ENCODE results near the gene CKS1B.

Gene CKS1B

DNA sequence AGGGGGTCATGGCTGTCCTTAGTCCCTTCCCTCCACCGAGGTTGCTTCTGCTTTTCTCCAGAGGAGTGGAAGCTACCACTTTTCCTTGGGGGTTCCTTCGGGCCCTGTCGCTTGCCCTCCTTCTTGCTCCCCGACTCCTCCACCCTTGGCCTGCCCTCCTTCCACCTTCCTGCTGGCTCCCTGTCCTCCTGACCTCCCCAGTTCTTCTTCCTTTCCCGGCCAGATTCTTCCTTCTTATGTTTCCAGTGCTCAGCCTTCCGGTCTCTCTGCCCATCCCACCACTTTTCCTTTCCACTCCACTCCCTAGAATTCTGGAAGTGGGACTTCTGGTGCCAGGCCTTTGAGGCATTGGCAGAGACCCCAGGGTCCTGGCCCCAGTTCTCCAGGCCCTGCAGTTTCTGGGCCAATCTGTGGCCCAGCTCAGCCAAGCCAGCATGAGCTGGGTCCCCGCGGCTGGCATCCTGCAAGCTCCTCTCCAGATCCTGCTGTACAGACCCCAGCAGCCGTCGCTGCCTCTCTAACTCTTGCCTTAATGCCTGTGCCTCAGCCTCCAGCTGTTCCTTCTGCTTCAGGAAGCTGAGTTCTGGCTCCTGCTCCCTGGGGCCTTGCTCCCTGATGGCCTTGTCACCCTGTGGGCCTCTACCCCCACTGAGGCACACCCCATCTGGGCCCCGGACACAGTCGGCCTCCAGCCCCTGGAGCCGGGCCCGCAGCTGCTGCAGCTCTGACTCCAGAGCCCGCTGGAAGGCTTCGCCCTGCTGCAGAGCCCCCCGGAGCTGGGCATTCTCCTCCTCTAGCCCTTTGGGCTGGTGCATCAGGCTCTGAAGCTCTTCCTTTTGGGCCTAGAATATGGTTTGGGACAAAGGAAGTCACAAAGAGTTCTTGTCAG, 28.3 kb upstream of the CKS1B start:
- no peak for DNase-seq (ENCODE audit: low read depth)

DNA sequence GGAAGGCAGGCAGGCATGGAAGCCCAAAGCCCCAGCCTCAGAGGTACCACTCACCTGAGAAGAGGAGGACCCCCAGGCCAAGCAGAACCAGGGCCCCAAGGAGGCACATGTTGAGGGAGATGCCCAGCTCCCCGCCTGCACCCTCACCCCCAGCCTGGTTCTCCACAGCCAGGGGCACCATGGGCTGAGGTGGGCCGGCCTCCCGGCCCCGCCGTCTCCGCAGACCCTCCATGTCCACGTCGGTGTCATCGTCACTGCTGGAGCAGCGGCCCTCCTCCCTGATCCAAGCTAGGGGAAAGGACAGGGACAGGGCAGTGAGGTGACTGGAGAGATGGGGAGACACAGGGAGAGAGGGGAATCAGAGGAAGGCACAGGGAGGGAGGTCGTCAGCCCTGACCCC, 26.4 kb upstream of the CKS1B start:
- DNase-seq (ENCODE audit: low read depth), result no peak

DNA sequence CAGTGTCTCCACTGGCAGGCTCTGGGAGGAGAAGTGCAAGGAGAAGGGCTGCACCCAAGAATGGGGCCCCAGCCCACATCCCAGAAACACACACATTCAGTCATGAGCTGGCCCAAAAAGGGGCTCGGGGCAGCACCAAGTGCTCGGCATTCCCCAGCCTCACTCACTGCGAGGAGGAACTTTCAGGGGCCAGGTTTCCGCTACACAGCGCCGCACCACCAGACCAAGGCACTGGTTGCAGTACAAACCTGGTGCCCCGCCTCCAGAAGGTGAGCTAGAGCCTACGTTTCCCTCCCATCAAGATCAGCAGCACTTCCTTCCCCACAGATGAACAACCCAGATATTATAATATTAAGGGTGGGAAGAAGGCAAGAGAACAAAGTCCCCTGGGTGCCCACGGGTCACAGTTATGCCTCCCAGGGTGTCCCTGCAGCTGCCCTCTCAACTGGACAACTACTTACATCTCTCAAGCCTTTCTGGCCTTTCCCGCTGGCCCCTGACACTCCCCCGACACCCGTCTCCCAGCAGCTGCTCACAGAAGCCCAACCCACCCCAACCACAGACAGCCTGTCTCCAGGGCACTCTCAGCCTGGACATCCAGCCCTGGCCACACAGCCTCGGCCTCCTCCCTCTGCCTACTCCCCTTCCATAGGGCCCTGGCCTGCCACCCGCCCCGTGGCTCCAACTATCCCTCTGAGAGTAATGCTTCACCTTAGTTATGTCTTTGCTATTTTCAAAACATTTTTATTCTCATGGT, 22.4 kb upstream of the CKS1B start:
- DNase-seq (ENCODE audit: low read depth), result no peak

GRCh38 chr1:154952664-154953063, 21.8 kb upstream of the CKS1B start:
- no peak for DNase-seq (ENCODE audit: low read depth)

- DNase-seq (ENCODE audit: low read depth), result no peak
Observed at GRCh38 chr1:154953611-154954038, 20.9 kb upstream of the CKS1B start.

GRCh38 chr1:154954541-154954940, 19.9 kb upstream of the CKS1B start:
- DNase-seq (ENCODE audit: low read depth), result no peak

- peak; percentile 74 for DNase-seq (ENCODE audit: low read depth)
Observed at GRCh38 chr1:154955039-154955717, 19.3 kb upstream of the CKS1B start.

GRCh38 chr1:154955718-154956543, 18.6 kb upstream of the CKS1B start, which contains the start of gene PBXIP1:
PBXIP1 (minus strand) TSS chr1:154956099; CDS start chr1:154953721, 2,378 bp downstream.
- peak; percentile 74 for DNase-seq (ENCODE audit: low read depth)

- no peak for DNase-seq (ENCODE audit: low read depth)
Observed at GRCh38 chr1:154956544-154956941, 17.9 kb upstream of the CKS1B start.

DNA sequence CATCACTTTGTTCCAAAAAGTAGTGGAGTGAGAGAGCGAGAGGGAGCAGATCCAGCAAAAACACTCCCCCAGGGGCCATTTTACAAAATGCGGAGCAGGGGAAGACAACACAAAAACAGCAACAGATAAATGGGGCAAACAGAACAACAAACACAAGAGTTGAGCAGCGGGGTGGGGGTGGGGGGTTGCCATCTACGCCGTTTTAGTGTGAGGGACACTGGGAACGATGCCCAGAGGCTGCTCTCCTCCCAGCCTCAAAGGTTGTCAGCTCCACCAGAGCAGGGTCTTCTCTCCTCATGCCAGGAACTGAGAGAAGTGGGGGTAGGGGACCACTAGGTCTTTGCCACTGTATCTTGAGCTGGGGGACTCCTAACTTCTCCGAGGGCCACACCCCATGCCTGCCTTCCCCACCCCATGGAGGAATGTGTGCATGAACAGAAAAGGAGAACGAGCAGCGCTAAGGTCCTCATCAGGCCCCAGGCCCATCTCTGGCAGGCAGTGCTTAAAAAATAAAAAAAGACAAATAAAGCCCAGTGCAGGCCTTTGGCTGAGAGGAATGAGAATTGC, 17.3 kb upstream of the CKS1B start:
- DNase-seq (ENCODE audit: low read depth), result no peak

- no peak for DNase-seq (ENCODE audit: low read depth)
Observed at GRCh38 chr1:154958036-154958435, 16.4 kb upstream of the CKS1B start.

DNA sequence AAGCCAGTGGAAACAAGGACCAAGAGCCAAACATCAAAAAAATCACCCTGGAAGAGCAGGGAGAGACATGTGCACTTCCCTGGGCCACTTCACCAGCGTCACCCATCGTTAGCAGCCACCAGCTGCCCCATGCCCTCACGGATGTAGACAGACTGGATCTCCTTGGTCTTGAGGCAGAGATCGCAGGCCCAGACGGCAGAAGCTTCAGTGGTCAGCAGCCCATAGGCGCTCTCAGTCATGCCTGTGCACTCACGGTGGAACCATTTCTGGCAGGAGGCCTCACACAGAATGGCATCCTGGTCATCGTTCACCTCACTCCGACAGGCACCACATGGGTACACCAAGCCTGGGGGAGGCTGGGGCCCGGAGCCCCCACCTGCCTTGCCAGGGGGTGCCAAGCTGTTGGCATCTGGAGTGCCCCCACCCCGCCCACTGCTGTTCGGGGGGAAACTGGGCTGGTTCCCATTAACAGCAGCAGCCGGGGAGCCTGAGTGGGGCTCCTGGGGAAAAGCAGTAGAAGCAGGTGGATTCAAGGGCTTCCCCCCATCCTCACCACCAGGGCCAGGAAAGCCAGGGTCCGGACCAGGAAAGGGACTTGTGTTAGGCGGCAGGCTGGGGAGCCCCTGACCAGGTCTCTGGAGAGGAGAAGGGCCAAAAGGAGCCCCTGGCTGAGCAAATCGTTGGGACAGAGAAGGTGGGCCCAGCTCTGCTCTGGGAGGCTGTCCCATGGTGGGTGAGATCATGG, 15.6 kb upstream of the CKS1B start:
- DNase-seq (ENCODE audit: low read depth), result no peak

- no peak for DNase-seq (ENCODE audit: low read depth)
Observed at GRCh38 chr1:154959426-154959780, 15.1 kb upstream of the CKS1B start.

- no peak for DNase-seq (ENCODE audit: low read depth)
Observed at GRCh38 chr1:154960446-154961136, 13.9 kb upstream of the CKS1B start.

DNA sequence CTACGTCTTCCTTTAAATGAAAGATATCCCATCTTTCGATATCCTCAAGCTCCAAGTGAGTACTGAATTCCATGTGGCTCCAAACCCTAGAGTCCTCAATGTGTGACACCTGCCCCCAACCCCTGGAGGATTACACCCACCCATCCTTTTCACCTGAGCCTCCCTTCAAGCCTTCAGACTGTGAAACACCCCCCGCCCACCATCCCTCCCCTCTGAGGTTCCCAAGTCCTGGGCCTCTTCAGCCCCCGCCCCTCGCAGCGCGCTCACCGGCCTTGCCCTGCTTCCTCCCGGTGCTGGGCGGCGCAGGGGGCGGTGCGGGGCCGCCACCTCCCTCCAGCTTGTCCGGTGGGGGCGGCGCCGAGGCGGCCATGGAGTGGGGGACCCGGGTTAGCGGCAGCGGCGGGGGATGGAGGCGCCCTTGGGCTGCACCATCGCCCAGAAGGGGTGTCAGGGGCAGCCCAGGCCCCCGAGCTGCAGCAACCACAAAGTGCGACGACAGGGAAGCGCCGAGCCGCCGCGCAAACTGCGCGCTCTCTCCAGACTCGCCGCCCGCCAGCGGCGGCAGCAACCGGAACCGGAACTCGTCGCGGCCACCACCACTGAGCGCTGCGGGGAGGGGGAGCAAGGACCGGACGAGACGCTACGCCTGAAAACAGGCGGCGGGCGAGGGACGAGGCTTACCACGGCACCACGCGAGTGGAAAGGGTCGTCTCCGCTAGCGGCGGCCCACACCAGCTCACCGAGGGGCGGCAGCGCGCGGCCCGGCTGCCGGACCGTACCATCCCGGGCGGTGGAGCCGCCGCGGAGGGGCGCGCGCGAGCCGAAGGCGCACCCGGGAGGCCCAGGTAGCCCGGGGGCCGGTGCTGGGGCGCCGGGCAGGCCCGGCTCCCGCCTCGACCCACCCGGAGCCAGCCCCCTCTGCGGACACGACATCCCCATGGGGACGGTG, 13.0 kb upstream of the CKS1B start, which contains the start of gene PYGO2:
Gene PYGO2, minus strand, starts transcription at position 576 of the 949 bp plus-strand sequence. Its CDS starts 206 bp downstream, at position 370.
- peak; percentile 70 for DNase-seq (ENCODE audit: low read depth)

- DNase-seq (ENCODE audit: low read depth), result no peak
Observed at GRCh38 chr1:154962156-154962749, 12.2 kb upstream of the CKS1B start.

GRCh38 chr1:154962795-154963330, 11.6 kb upstream of the CKS1B start:
- DNase-seq (ENCODE audit: low read depth), result no peak

DNA sequence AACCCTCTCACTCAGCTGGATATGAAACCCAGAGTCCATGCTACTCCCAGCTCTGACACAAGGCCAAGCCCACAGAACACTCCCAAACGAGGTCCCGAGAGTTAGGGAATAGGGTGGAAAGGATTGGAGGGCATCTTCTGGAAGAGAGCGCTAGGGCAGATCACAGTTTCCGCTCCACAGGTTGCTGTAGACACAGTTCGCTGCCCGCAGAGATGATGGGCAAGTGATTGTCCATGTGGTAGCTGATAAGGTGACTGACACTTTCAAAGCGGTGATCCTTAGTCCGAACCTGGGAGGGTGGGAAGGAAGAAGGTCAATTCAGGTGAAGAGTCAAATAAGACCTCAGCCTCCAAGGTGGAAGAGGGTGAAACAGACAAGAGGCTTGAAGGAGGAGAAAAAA, 10.8 kb upstream of the CKS1B start:
- DNase-seq (ENCODE audit: low read depth), result no peak
